ENCODE data around the gene TF. TPM values are rescaled to one million over a fixed set of nuclear protein-coding genes. Genes with fewer than 3 reads are reported as not detected.

TF gene
- total RNA-seq, 1 donor from 2014 or later: 0.34 TPM

DNA sequence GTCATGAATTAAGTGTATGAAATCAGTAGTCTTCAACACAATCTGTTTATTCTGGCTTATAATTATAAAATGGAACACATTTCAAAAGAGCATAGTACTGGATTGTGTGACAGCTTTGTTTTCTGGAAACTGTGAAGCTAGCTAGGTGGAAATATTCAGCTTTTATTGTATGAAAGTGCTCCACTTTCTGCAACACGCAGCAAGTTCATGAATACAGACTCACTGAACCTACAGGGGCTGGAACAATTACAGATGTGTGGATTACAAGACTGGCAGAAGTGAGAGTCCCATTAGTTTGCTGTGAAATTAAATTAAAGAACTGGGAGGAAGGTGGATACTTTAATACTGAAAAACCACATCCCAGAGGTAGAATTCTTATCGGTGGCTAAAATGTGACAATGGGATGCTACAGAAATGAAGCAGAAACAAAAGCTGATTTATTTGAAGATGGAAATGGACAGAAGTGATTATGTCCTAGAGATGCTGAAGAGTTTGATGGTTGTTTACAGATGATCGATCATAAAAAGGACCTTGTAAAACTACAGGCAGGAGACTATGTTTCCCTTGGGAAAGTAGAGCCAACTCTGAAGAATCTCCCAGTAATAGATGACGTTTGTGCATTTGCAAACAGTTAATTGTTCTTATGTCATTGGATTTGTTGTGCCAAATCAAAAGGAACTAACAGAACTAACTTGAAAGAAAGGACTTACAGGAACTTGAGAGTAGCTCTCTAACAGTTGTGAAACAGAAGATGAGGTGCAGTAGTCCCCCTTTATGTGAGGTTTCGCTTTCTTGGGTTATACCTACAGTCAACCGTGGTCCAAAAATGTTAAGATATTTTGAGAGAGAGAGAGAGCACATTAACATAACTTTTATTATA lies 15.7 kb downstream of the TF start:
- Mint-ChIP-seq H3K9me3 (ENCODE audit: unreplicated experiment) (no peaks in the 10 kb centered on the region), H3K4me1 (ENCODE audit: low read depth, unreplicated experiment) (peaks cover 5% of the 10 kb centered on the region), H3K4me3 (ENCODE audit: unreplicated experiment) (no peak overlapping the region), H3K27me3 (ENCODE audit: low read depth, unreplicated experiment) (peaks cover 26% of the 10 kb centered on the region), H3K36me3 (ENCODE audit: low read depth, unreplicated experiment) (no peaks in the 10 kb centered on the region), H3K27ac (ENCODE audit: unreplicated experiment) (no peak overlapping the region)
- H3K27ac ChIP-seq (ENCODE audit: low read depth, low read length): no peak overlapping the region
- no peak overlapping the region for H3K4me2 ChIP-seq (ENCODE audit: low read length)
- DNase-seq (ENCODE audit: low read depth): no peak
- TF ChIP-seq EZH2 (IDR thresholded peaks at IDR 0.05; ENCODE audit: insufficient read depth, low read length): no peak
- TF ChIP-seq, protein P1, sequence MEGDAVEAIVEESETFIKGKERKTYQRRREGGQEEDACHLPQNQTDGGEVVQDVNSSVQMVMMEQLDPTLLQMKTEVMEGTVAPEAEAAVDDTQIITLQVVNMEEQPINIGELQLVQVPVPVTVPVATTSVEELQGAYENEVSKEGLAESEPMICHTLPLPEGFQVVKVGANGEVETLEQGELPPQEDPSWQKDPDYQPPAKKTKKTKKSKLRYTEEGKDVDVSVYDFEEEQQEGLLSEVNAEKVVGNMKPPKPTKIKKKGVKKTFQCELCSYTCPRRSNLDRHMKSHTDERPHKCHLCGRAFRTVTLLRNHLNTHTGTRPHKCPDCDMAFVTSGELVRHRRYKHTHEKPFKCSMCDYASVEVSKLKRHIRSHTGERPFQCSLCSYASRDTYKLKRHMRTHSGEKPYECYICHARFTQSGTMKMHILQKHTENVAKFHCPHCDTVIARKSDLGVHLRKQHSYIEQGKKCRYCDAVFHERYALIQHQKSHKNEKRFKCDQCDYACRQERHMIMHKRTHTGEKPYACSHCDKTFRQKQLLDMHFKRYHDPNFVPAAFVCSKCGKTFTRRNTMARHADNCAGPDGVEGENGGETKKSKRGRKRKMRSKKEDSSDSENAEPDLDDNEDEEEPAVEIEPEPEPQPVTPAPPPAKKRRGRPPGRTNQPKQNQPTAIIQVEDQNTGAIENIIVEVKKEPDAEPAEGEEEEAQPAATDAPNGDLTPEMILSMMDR (IDR thresholded peaks at IDR 0.05; ENCODE audit: insufficient read depth, low read depth, low read length): no peak
- no peaks in the 10 kb centered on the region for H3K79me2 ChIP-seq (ENCODE audit: insufficient read depth, low read length)
- no peak overlapping the region for H3K9ac ChIP-seq (ENCODE audit: low read length)
- no peak overlapping the region for H3K4me3 ChIP-seq (ENCODE audit: insufficient read depth, low read depth, low read length)
- H3K36me3 ChIP-seq (ENCODE audit: insufficient read depth, low read length): no peaks in the 10 kb centered on the region
- FAIRE-seq: no peak
- no peaks in the 10 kb centered on the region for H3K4me1 ChIP-seq (ENCODE audit: insufficient read depth, low read length)
- peaks cover 6% of the 10 kb centered on the region for H3K27me3 ChIP-seq (ENCODE audit: insufficient read depth, low read length)
- H3K9me3 ChIP-seq (ENCODE audit: insufficient read depth, low read depth, low read length): no peaks in the 10 kb centered on the region
- H4K20me1 ChIP-seq (ENCODE audit: insufficient read depth, low read length): no peaks in the 10 kb centered on the region
- no peak overlapping the region for H2AFZ ChIP-seq (ENCODE audit: low read depth, low read length)

DNA sequence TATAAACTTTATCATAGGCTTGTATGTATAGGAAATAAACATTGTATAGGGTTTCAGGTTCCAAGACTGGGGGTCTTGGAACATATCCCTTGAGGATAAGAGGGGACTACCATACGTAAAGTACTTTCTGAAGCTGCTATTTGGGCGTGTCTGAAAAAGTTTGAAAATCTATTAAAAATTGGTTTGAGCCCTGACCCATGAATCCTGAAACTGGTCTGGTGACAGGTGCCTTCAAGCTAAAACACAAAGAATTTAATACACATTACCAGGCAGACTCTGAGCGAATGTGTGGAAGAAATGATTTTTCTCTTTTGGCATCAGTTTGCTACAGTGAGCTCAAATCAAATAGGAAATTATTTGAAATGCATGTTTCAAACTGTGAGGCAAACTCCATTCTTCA lies 16.3 kb downstream of the TF start:
- H3K9me3 ChIP-seq (ENCODE audit: insufficient read depth, low read depth, low read length): no peaks in the 10 kb centered on the region
- no peaks in the 10 kb centered on the region for H3K36me3 ChIP-seq (ENCODE audit: insufficient read depth, low read length)
- Mint-ChIP-seq H3K27ac (ENCODE audit: unreplicated experiment) (no peak overlapping the region), H3K27me3 (ENCODE audit: low read depth, unreplicated experiment) (peaks cover 24% of the 10 kb centered on the region), H3K4me3 (ENCODE audit: unreplicated experiment) (no peak overlapping the region), H3K4me1 (ENCODE audit: low read depth, unreplicated experiment) (peaks cover 5% of the 10 kb centered on the region), H3K9me3 (ENCODE audit: unreplicated experiment) (no peaks in the 10 kb centered on the region), H3K36me3 (ENCODE audit: low read depth, unreplicated experiment) (no peaks in the 10 kb centered on the region)
- no peaks in the 10 kb centered on the region for H3K79me2 ChIP-seq (ENCODE audit: insufficient read depth, low read length)
- no peak overlapping the region for H3K4me2 ChIP-seq (ENCODE audit: low read length)
- no peak for FAIRE-seq
- no peaks in the 10 kb centered on the region for H4K20me1 ChIP-seq (ENCODE audit: insufficient read depth, low read length)
- no peak for DNase-seq (ENCODE audit: low read depth)
- H3K9ac ChIP-seq (ENCODE audit: low read length): no peak overlapping the region
- H2AFZ ChIP-seq (ENCODE audit: low read depth, low read length): no peak overlapping the region
- no peak overlapping the region for H3K27ac ChIP-seq (ENCODE audit: low read depth, low read length)
- H3K4me1 ChIP-seq (ENCODE audit: insufficient read depth, low read length): no peaks in the 10 kb centered on the region
- no peak overlapping the region for H3K4me3 ChIP-seq (ENCODE audit: insufficient read depth, low read depth, low read length)
- peaks cover 6% of the 10 kb centered on the region for H3K27me3 ChIP-seq (ENCODE audit: insufficient read depth, low read length)
- TF ChIP-seq, protein P1 (IDR thresholded peaks at IDR 0.05; ENCODE audit: insufficient read depth, low read depth, low read length): no peak
- no peak for TF ChIP-seq EZH2 (IDR thresholded peaks at IDR 0.05; ENCODE audit: insufficient read depth, low read length)

All from astrocyte (in vitro differentiated cells and primary cell).